NB4 (cell line): ENCODE results near the gene PALM.
A peak's percentile ranks its signal among the peaks of the same experiment; 100 is the strongest.

Source experiments
- DNase-seq: peaks from one replicate; pipeline ENCODE4 v3.0.0; 2010; ENCODE audit warnings: low read depth
- H3K4me3 ChIP-seq: one replicate; pipeline ENCODE4 v1.5.1; 2011; ENCODE audit warnings: mild to moderate bottlenecking, low read depth, low read length, moderate library complexity
- MYC ChIP-seq: IDR thresholded peaks from 2 replicates; pipeline ENCODE4 v1.6.1; 2011; ENCODE audit warnings: low read depth, low read length
- POLR2A ChIP-seq: IDR thresholded peaks from 2 replicates; pipeline ENCODE4 v1.6.1; 2011; ENCODE audit warnings: mild to moderate bottlenecking; ENCODE audit not compliant: insufficient read length; ENCODE audit errors: extremely low read depth
- TF ChIP-seq, protein P1 (sequence below): IDR thresholded peaks from one replicate; pipeline ENCODE4 v1.5.1; 2012; ENCODE audit warnings: low read depth, low read length
- TF ChIP-seq, protein P2 (sequence below): IDR thresholded peaks from 2 replicates; pipeline ENCODE4 v1.6.1; 2011; ENCODE audit warnings: low read depth, low read length

The PALM gene

DNA sequence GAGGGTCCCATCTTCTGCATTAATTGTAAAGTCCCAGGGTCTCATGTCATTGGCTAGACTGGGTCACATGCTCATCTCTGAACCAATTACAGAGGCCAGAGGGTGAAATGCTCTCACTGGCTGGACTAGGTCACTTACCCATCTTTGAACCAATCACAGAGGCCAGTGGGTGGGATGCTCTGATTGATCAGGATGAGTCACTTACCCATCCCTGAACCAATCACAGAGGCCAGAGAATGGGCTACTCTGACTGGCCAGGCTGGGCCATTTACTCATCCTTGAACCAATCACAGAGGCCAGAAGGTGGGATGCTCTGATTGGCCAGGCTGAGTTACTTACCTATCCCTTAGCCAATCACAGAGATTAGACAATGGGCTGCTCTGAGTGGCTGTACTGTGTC, 47.5 kb downstream of the PALM start:
- no peak for TF ChIP-seq MYC
- TF ChIP-seq, protein P1, sequence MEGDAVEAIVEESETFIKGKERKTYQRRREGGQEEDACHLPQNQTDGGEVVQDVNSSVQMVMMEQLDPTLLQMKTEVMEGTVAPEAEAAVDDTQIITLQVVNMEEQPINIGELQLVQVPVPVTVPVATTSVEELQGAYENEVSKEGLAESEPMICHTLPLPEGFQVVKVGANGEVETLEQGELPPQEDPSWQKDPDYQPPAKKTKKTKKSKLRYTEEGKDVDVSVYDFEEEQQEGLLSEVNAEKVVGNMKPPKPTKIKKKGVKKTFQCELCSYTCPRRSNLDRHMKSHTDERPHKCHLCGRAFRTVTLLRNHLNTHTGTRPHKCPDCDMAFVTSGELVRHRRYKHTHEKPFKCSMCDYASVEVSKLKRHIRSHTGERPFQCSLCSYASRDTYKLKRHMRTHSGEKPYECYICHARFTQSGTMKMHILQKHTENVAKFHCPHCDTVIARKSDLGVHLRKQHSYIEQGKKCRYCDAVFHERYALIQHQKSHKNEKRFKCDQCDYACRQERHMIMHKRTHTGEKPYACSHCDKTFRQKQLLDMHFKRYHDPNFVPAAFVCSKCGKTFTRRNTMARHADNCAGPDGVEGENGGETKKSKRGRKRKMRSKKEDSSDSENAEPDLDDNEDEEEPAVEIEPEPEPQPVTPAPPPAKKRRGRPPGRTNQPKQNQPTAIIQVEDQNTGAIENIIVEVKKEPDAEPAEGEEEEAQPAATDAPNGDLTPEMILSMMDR, result no peak
- peak; percentile 50 for DNase-seq
- no peak overlapping the region for H3K4me3 ChIP-seq

DNA sequence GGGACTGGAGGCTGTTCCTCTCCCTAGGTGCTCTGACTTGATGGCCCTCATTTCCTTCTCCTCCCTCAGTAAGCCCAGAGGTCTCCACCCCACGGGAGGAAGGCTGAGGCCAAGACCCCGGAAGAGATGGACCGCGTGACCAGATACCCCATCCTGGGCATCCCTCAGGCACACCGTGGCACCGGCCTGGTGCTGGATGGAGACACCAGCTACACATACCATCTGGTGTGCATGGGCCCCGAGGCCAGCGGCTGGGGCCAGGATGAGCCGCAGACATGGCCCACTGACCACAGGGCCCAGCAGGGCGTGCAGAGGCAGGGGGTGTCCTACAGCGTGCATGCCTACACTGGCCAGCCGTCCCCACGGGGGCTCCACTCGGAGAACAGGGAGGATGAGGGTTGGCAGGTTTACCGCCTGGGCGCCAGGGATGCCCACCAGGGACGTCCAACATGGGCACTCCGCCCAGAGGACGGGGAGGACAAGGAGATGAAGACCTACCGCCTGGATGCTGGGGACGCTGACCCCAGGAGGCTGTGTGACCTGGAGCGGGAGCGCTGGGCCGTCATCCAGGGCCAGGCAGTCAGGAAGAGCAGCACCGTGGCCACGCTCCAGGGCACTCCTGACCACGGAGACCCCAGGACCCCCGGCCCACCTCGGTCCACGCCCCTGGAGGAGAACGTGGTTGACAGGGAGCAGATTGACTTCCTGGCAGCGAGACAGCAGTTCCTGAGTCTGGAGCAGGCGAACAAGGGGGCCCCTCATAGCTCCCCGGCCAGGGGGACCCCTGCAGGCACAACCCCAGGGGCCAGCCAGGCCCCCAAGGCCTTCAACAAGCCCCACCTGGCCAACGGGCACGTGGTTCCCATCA, 48.3 kb downstream of the PALM start:
- DNase-seq, result no peak
- TF ChIP-seq POLR2A (no peak), MYC (no peak)
- TF ChIP-seq, protein P1, result no peak
- TF ChIP-seq, protein P2, sequence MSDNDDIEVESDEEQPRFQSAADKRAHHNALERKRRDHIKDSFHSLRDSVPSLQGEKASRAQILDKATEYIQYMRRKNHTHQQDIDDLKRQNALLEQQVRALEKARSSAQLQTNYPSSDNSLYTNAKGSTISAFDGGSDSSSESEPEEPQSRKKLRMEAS, result no peak
- H3K4me3 ChIP-seq, result no peak overlapping the region

GRCh38 chr19:757811-758668, 49.3 kb downstream of the PALM start:
- no peak for DNase-seq
- TF ChIP-seq MYC (no peak), POLR2A (no peak)
- TF ChIP-seq, protein P2, result no peak
- TF ChIP-seq, protein P1, result no peak
- H3K4me3 ChIP-seq, result no peak overlapping the region

- no peak overlapping the region for H3K4me3 ChIP-seq
- TF ChIP-seq POLR2A (no peak), MYC (no peak)
- TF ChIP-seq, protein P1, result no peak
- TF ChIP-seq, protein P2, result no peak
- no peak for DNase-seq
Observed at GRCh38 chr19:763181-763580, 54.4 kb downstream of the PALM start.

GRCh38 chr19:763869-764268, 55.1 kb downstream of the PALM start:
- no peak for DNase-seq
- TF ChIP-seq, protein P2, result no peak
- TF ChIP-seq MYC (no peak), POLR2A (no peak)
- TF ChIP-seq, protein P1, result no peak
- no peak overlapping the region for H3K4me3 ChIP-seq
